MM.1S (cell line): ENCODE results near the gene TRIM7.
"Not testable (repeated sequence)": the region's sequence is repeated elsewhere in the genome, so short reads cannot be mapped to it uniquely, and the experiment has no call there.

Experiments
- DNase-seq: peaks from one replicate; pipeline ENCODE4 v3.0.0-alpha.2; 2015
- H2AFZ ChIP-seq: fragments of 300-600 bp; sonication (generic); 2 replicates; pipeline ENCODE4 v1.6.0; 2016; ENCODE audit warnings: antibody characterized with exemption, low read length
- H3F3A ChIP-seq: fragments of 300-600 bp; sonication (generic); 2 replicates; pipeline ENCODE4 v1.6.1; 2016; ENCODE audit warnings: mild to moderate bottlenecking, antibody characterized with exemption, low read length, moderate library complexity, mixed read lengths; ENCODE audit not compliant: insufficient read depth
- H3K27ac ChIP-seq: fragments of 300-600 bp; sonication (generic); 2 replicates; pipeline ENCODE4 v1.5.1; 2016; ENCODE audit warnings: mild to moderate bottlenecking, low read length
- H3K27me3 ChIP-seq: fragments of 300-600 bp; sonication (generic); replicated peaks from 2 replicates; pipeline ENCODE4 v1.6.0; 2016; ENCODE audit warnings: low read length; ENCODE audit not compliant: insufficient read depth
- H3K36me3 ChIP-seq: fragments of 300-600 bp; sonication (generic); replicated peaks from 2 replicates; pipeline ENCODE4 v1.6.1; 2016; ENCODE audit warnings: mild to moderate bottlenecking, low read length, mixed read lengths; ENCODE audit not compliant: insufficient read depth
- H3K4me1 ChIP-seq: fragments of 300-600 bp; sonication (generic); 2 replicates; pipeline ENCODE4 v1.6.1; 2016; ENCODE audit warnings: low read length, mixed read lengths
- H3K4me2 ChIP-seq: fragments of 300-600 bp; sonication (generic); 2 replicates; pipeline ENCODE4 v1.6.0; 2016; ENCODE audit warnings: low read depth, low read length
- H3K4me3 ChIP-seq: fragments of 300-600 bp; sonication (generic); 2 replicates; pipeline ENCODE4 v1.5.1; 2016; ENCODE audit warnings: low read length, mixed read lengths
- H3K79me2 ChIP-seq: fragments of 300-600 bp; sonication (generic); 2 replicates; pipeline ENCODE4 v1.6.1; 2016; ENCODE audit warnings: mixed run types, low read length, mixed read lengths
- H3K9ac ChIP-seq: fragments of 300-600 bp; sonication (generic); 2 replicates; pipeline ENCODE4 v1.6.1; 2016; ENCODE audit warnings: low read length, mixed read lengths
- H3K9me2 ChIP-seq: fragments of 300-600 bp; sonication (generic); replicated peaks from 2 replicates; pipeline ENCODE4 v1.6.1; 2016; ENCODE audit warnings: mild to moderate bottlenecking, low read length, mixed read lengths; ENCODE audit not compliant: insufficient read depth
- H3K9me3 ChIP-seq: fragments of 300-600 bp; sonication (generic); replicated peaks from 2 replicates; pipeline ENCODE4 v1.6.1; 2016; ENCODE audit warnings: mild to moderate bottlenecking, low read length, mixed read lengths; ENCODE audit not compliant: insufficient read depth
- H4K20me1 ChIP-seq: fragments of 300-600 bp; sonication (generic); 2 replicates; pipeline ENCODE4 v1.6.1; 2016; ENCODE audit warnings: mild to moderate bottlenecking, low read length, moderate library complexity, mixed read lengths; ENCODE audit not compliant: insufficient read depth
- EZH2 ChIP-seq: fragments of 300-600 bp; sonication (generic); optimal IDR thresholded peaks from 2 replicates; pipeline ENCODE3; 2017; ENCODE audit warnings: low read depth, mild to moderate bottlenecking, antibody characterized with exemption, low read length, mixed read lengths
- EZH2phosphoT487 ChIP-seq: fragments of 300-600 bp; sonication (generic); IDR thresholded peaks from 2 replicates; pipeline ENCODE4 v1.6.1; 2018; ENCODE audit warnings: antibody characterized with exemption, low read length
- TF ChIP-seq, protein P1 (sequence below): fragments of 300-600 bp; sonication (generic); IDR thresholded peaks from 2 replicates; pipeline ENCODE4 v1.5.1; 2016; ENCODE audit warnings: antibody characterized with exemption, low read length, mixed read lengths

The TRIM7 gene

DNA sequence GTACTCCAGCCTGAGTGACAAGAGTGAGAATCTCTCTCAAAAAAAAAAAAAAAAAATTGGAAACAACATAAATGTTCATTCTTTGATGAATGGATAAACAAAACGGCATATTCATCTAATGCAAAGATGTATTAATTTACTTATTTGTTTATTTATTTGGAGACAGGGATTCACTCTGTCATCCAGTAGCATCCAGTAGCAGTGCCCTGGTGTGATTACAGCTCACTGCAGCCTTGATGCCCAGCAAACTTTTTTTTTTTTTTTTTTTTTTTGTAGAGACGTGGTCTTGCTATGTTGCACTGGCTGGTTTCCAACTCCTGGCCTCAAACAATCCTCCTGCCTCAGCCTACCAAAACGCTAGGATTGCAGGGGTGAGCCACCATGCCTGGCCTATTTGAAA is 33.2 kb downstream of the TRIM7 start:
- Histone ChIP-seq H2AFZ (no peak overlapping the region), H3K4me1 (peaks cover 23% of the 10 kb centered on the region), H3K9me2 (no peaks in the 10 kb centered on the region), H3F3A (peaks cover 12% of the 10 kb centered on the region), H3K9me3 (no peaks in the 10 kb centered on the region), H3K9ac (no peak overlapping the region), H3K4me3 (no peak overlapping the region), H3K36me3 (no peaks in the 10 kb centered on the region), H3K4me2 (no peak overlapping the region), H3K27me3 (peaks cover 43% of the 10 kb centered on the region), H3K27ac (no peak overlapping the region), H4K20me1 (no peaks in the 10 kb centered on the region), H3K79me2 (no peaks in the 10 kb centered on the region)
- TF ChIP-seq EZH2phosphoT487 (no peak), EZH2 (no peak)
- TF ChIP-seq, protein P1, sequence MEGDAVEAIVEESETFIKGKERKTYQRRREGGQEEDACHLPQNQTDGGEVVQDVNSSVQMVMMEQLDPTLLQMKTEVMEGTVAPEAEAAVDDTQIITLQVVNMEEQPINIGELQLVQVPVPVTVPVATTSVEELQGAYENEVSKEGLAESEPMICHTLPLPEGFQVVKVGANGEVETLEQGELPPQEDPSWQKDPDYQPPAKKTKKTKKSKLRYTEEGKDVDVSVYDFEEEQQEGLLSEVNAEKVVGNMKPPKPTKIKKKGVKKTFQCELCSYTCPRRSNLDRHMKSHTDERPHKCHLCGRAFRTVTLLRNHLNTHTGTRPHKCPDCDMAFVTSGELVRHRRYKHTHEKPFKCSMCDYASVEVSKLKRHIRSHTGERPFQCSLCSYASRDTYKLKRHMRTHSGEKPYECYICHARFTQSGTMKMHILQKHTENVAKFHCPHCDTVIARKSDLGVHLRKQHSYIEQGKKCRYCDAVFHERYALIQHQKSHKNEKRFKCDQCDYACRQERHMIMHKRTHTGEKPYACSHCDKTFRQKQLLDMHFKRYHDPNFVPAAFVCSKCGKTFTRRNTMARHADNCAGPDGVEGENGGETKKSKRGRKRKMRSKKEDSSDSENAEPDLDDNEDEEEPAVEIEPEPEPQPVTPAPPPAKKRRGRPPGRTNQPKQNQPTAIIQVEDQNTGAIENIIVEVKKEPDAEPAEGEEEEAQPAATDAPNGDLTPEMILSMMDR: no peak
- no peak for DNase-seq

DNA sequence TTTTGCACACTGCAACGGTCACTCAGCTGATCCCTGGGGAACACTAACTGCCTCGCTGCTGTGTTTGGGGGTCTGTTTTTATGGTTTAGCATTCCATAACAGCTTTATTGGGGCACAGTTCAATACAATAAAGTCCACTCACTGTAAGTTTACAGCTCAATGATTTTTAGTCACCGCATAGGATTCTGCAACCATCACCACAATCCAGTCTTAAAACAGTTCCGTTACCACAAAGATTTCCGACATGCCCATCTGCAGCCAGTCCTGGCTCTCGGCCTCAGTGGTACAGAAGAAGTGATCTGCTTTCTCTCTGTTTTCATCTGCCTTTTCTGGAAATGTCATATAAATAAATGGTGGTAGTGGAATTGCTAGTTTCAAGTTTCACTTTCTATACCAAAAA is 34.0 kb downstream of the TRIM7 start:
- Histone ChIP-seq H3K4me1 (peaks cover 26% of the 10 kb centered on the region), H3K4me3 (no peak overlapping the region), H3K4me2 (no peak overlapping the region), H3K9me3 (no peaks in the 10 kb centered on the region), H3K79me2 (no peaks in the 10 kb centered on the region), H3K36me3 (no peaks in the 10 kb centered on the region), H3K27me3 (peaks cover 38% of the 10 kb centered on the region), H3K9me2 (no peaks in the 10 kb centered on the region), H3F3A (peaks cover 12% of the 10 kb centered on the region), H3K27ac (no peak overlapping the region), H4K20me1 (no peaks in the 10 kb centered on the region), H2AFZ (no peak overlapping the region), H3K9ac (no peak overlapping the region)
- no peak for DNase-seq
- no peak for TF ChIP-seq EZH2
- TF ChIP-seq, protein P1: no peak
- TF ChIP-seq EZH2phosphoT487: no peak

DNA sequence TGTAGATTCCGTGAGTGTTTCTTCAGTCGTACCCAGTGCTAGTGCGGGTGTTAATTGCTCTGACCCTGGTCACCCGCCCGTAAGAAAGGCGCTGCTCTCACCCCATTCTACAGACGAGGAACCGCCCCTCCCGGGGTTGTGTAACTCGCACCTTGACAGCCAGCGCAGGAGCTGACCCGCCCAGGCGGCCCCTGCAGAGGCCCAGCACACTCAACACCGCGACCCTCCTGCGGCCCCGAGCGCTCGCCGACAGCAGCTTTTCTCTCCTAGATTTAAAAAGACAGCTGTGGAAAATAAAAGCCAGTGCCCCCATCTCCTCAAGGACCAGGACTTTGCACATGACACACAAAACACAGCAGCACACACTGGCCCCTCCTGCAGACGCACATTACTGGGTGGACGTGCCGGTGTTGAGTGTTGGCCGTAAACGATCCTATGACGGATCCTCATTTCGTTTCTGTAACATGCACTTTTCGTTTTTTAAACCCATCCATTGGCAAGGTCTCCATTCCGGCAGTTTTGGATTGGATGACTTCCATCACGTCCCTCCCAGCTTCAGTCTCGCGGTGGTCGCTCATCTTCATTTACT is 34.7 kb downstream of the TRIM7 start:
- no peak overlapping the region for H3K9ac ChIP-seq
- TF ChIP-seq, protein P1: no peak
- no peak for TF ChIP-seq EZH2
- H3K4me3 ChIP-seq: no peak overlapping the region
- H4K20me1 ChIP-seq: no peaks in the 10 kb centered on the region
- H3K27ac ChIP-seq: no peak overlapping the region
- H3K36me3 ChIP-seq: no peaks in the 10 kb centered on the region
- peaks cover 12% of the 10 kb centered on the region for H3F3A ChIP-seq
- H3K27me3 ChIP-seq: peaks cover 38% of the 10 kb centered on the region
- no peaks in the 10 kb centered on the region for H3K79me2 ChIP-seq
- no peak overlapping the region for H2AFZ ChIP-seq
- peaks cover 26% of the 10 kb centered on the region for H3K4me1 ChIP-seq
- H3K4me2 ChIP-seq: no peak overlapping the region
- no peak for DNase-seq
- no peaks in the 10 kb centered on the region for H3K9me3 ChIP-seq
- H3K9me2 ChIP-seq: no peaks in the 10 kb centered on the region

DNA sequence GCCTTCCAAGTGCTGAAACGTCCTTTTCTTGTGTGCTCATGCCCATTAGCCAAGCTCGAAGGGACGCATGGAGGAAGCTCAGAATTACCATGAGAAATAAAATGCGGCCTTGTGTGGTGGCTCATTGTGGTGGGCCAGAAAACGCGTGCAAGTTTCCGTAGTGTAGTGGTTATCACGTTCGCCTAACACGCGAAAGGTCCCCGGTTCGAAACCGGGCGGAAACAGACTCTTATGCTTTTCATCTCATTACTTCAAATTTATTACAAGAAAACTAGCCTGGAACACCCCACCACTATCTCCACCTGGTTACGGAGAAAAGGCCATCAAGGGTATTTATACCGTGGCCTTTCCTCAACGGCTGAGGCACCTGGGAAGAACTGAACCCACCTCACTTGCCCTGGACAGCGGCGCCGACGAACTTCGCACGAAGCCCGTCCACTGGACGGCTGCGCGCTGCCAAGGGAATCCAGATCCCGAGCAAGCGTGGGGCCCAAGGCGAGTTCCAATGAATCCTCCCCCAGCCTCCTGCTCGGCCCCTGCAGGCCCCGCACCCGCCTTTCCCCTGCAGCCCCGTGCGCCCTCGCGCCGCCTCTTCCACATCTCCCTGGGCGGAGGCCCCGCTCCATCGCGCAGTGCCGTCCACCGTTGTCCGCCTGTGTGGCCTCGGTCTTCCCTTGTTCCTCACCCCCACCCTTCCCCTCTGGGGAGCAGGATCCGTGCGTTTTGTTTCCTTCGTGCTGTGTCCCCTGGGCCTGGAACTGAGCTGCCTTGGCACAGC is 35.3 kb downstream of the TRIM7 start:
- H2AFZ ChIP-seq: not testable (repeated sequence)

More for the DNA sequence above, 35.3 kb downstream of the TRIM7 start:
- peaks cover 26% of the 10 kb centered on the region for H3K4me1 ChIP-seq
- H3K4me3 ChIP-seq, H3K4me2 ChIP-seq, H3K27ac ChIP-seq, H3K9me2 ChIP-seq, H4K20me1 ChIP-seq, H3K9me3 ChIP-seq, H3K36me3 ChIP-seq, H3K9ac ChIP-seq, DNase-seq, H3K79me2 ChIP-seq: not testable (repeated sequence)
- peaks cover 38% of the 10 kb centered on the region for H3K27me3 ChIP-seq
- peaks cover 12% of the 10 kb centered on the region for H3F3A ChIP-seq
